Measurements from ENCODE around the gene AADACL4.
"Not testable (repeated sequence)": the region's sequence is repeated elsewhere in the genome, so short reads cannot be mapped to it uniquely, and the experiment has no call there.

The AADACL4 gene

GRCh38 chr1:12712076-12712475, 68.2 kb downstream of the AADACL4 start:
- no peak for DNase-seq (ENCODE audit: low spot score)

GRCh38 chr1:12712929-12713328, 69.0 kb downstream of the AADACL4 start:
- no peak for DNase-seq (ENCODE audit: low spot score)

GRCh38 chr1:12713651-12714050, 69.8 kb downstream of the AADACL4 start:
- not testable (repeated sequence) for DNase-seq (ENCODE audit: low spot score)

GRCh38 chr1:12714710-12715475, 71.0 kb downstream of the AADACL4 start:
- no peak for DNase-seq (ENCODE audit: low spot score)

GRCh38 chr1:12715896-12716437, 72.1 kb downstream of the AADACL4 start, which contains the start of gene AADACL3:
TSS of gene AADACL3 (plus strand) at chr1:12716110. CDS start at chr1:12716177, 67 bp downstream.
- DNase-seq (ENCODE audit: low spot score): no peak
